HCT116 (cell line): ENCODE measurements around the gene SLC24A3. TPM values are rescaled to one million over a fixed set of nuclear protein-coding genes. Genes with fewer than 3 reads are reported as not detected.

Experiments used
- ATAC-seq: fragments of 200-7000 bp; cut with Tn5 transposase; 2 replicates; pipeline ENCODE4 v1.9.1; 2020; ENCODE audit warnings: mild to moderate bottlenecking, moderate library complexity
- BruUV-seq: library from RNA; stranded (reverse); fragments of 400-500 nt; replicated peaks from 2 replicates; lab custom pipeline; 2021; lab: Mats Ljungman, UMichigan
- CTCF ChIA-PET: fragments of 300-600 bp; sonication (Branson Sonifier 250); formaldehyde crosslinking; loops from one replicate; lab custom pipeline; 2021; ENCODE audit warnings: antibody characterized with exemption; lab: Charles Lee
- POLR2A ChIA-PET: fragments of 300-600, 350-600 bp; sonication (Branson Sonifier 250); formaldehyde crosslinking; loops from one replicate; lab custom pipeline; 2021; ENCODE audit warnings: antibody characterized with exemption; lab: Charles Lee
- RAD21 ChIA-PET, 2 experiments: fragments of 300-600 bp; sonication (Branson Sonifier 250); formaldehyde crosslinking; loops; one replicate each; lab custom pipeline; 2023; ENCODE audit warnings: low total read pairs in 2 of 2; ENCODE audit not compliant: uncharacterized antibody in 2 of 2, unreplicated experiment in 2 of 2, low non-redundant PET in 1 of 2; lab: Charles Lee
- DNase-seq: peaks from one replicate; pipeline ENCODE4 v3.0.0-alpha.2; 2010; ENCODE audit warnings: low read depth, low spot score
- H2AFZ ChIP-seq: fragments of 200-600 bp; shearing (Covaris generic), sonication (generic); 2 replicates; pipeline ENCODE4 v1.6.1; 2017; ENCODE audit warnings: low read depth, mixed run types, mixed read lengths, antibody characterized with exemption, low read length; ENCODE audit not compliant: poor library complexity, severe bottlenecking
- H3K27ac ChIP-seq: 2 replicates; pipeline ENCODE4 v1.5.1; 2012; ENCODE audit warnings: low read depth, low read length
- H3K27me3 ChIP-seq: fragments of 200-600 bp; sonication (generic); 2 replicates; pipeline ENCODE4 v1.6.1; 2016; ENCODE audit warnings: mixed run types, low read length, mixed read lengths; ENCODE audit not compliant: insufficient read depth
- H3K36me3 ChIP-seq, 2 experiments: fragments of 200-500 bp in 1 of 2; fragments of 200-600 bp in 1 of 2; sonication (Bioruptor generic) in 1 of 2; sonication (generic) in 1 of 2; 2 replicates each; pipeline versions ENCODE4 v1.5.1 to v1.6.1; 2014 to 2016; ENCODE audit warnings: low read length in 2 of 2, inconsistent platforms in 1 of 2, mixed read lengths in 1 of 2, mixed run types in 1 of 2; ENCODE audit not compliant: insufficient read depth in 2 of 2, control insufficient read depth in 1 of 2
- H3K4me1 ChIP-seq, 2 experiments: fragments of 200-600 bp in 1 of 2; sonication (generic) in 1 of 2; 2 replicates each; pipeline versions ENCODE4 v1.5.1 to v1.6.1; 2012 to 2017; ENCODE audit warnings: low read length in 2 of 2, inconsistent platforms in 1 of 2, mild to moderate bottlenecking in 1 of 2, mixed read lengths in 1 of 2, mixed run types in 1 of 2, moderate library complexity in 1 of 2; ENCODE audit not compliant: insufficient read depth in 2 of 2, control insufficient read depth in 1 of 2
- H3K4me2 ChIP-seq: fragments of 200-600 bp; sonication (generic); 2 replicates; pipeline ENCODE4 v1.6.1; 2017; ENCODE audit warnings: mixed run types, low read length, mixed read lengths
- H3K4me3 ChIP-seq, 2 experiments: fragments of 200-600 bp in 1 of 2; sonication (generic) in 1 of 2; replicated peaks in 1 of 2; 2 replicates each; pipeline ENCODE4 v1.5.1; 2011 to 2016; ENCODE audit warnings: low read length in 2 of 2, control low read depth in 1 of 2, low read depth in 1 of 2, mild to moderate bottlenecking in 1 of 2, mixed read lengths in 1 of 2, mixed run types in 1 of 2
- H3K79me2 ChIP-seq: fragments of 200-600 bp; sonication (generic); 2 replicates; pipeline ENCODE4 v1.6.1; 2017; ENCODE audit warnings: mild to moderate bottlenecking, mixed run types, low read length, moderate library complexity, mixed read lengths; ENCODE audit not compliant: insufficient read depth
- H3K9ac ChIP-seq: fragments of 200-600 bp; sonication (generic); 2 replicates; pipeline ENCODE4 v1.6.1; 2016; ENCODE audit warnings: low read length, mixed read lengths
- H3K9me2 ChIP-seq: fragments of 200-600 bp; sonication (generic), shearing (Covaris generic); 2 replicates; pipeline ENCODE4 v1.6.1; 2017; ENCODE audit warnings: mixed run types, mild to moderate bottlenecking, moderate library complexity; ENCODE audit not compliant: insufficient read depth
- H3K9me3 ChIP-seq, 2 experiments: fragments of 200-500 bp in 1 of 2; fragments of 200-600 bp in 1 of 2; sonication (Bioruptor generic) in 1 of 2; sonication (generic) in 1 of 2; 2 replicates each; pipeline ENCODE4 v1.6.1; 2014 to 2017; ENCODE audit warnings: low read length in 2 of 2, mixed read lengths in 2 of 2, inconsistent platforms in 1 of 2, low read depth in 1 of 2, mild to moderate bottlenecking in 1 of 2, mixed run types in 1 of 2, moderate library complexity in 1 of 2; ENCODE audit not compliant: control insufficient read depth in 1 of 2, insufficient read depth in 1 of 2
- H4K20me1 ChIP-seq: fragments of 200-600 bp; sonication (generic), shearing (Covaris generic); 2 replicates; pipeline ENCODE4 v1.6.1; 2017; ENCODE audit warnings: mixed run types, mild to moderate bottlenecking, moderate library complexity; ENCODE audit not compliant: insufficient read depth
- ATF3 ChIP-seq: IDR thresholded peaks from 2 replicates; pipeline ENCODE4 v1.6.1; 2012
- ELF1 ChIP-seq: IDR thresholded peaks from 2 replicates; pipeline ENCODE4 v1.6.1; 2012; ENCODE audit warnings: low read depth, borderline replicate concordance
- EZH2phosphoT487 ChIP-seq: fragments of 200-600 bp; IDR thresholded peaks from 2 replicates; pipeline ENCODE4 v1.6.1; 2018; ENCODE audit warnings: antibody characterized with exemption, borderline replicate concordance
- FOSL1 ChIP-seq: IDR thresholded peaks from 2 replicates; pipeline ENCODE4 v1.6.1; 2012; ENCODE audit warnings: low read depth
- JUND ChIP-seq: IDR thresholded peaks from 2 replicates; pipeline ENCODE4 v1.6.1; 2012
- POLR2A ChIP-seq: IDR thresholded peaks from 2 replicates; pipeline ENCODE4 v1.7.0; 2011; ENCODE audit warnings: borderline replicate concordance; ENCODE audit not compliant: insufficient read depth, insufficient read length; ENCODE audit errors: extremely low read depth
- RAD21 ChIP-seq: IDR thresholded peaks from 2 replicates; pipeline ENCODE4 v1.6.1; 2012; ENCODE audit warnings: low read depth, mild to moderate bottlenecking
- SIN3A ChIP-seq: IDR thresholded peaks from 2 replicates; pipeline ENCODE4 v1.6.1; 2012; ENCODE audit warnings: low read depth
- SP1 ChIP-seq: IDR thresholded peaks from 2 replicates; pipeline ENCODE4 v1.6.1; 2012; ENCODE audit warnings: low read depth
- TCF7L2 ChIP-seq: IDR thresholded peaks from 2 replicates; pipeline ENCODE4 v1.7.0; 2011; ENCODE audit warnings: borderline replicate concordance, inconsistent platforms; ENCODE audit not compliant: insufficient read depth, insufficient read length; ENCODE audit errors: extremely low read depth
- YY1 ChIP-seq: IDR thresholded peaks from 2 replicates; pipeline ENCODE4 v1.6.1; 2011; ENCODE audit warnings: low read length, low read depth, moderate library complexity, mild to moderate bottlenecking; ENCODE audit not compliant: insufficient replicate concordance; ENCODE audit errors: extremely low read depth
- intact Hi-C: fragments of 100-400 bp; cut with micrococcal nuclease; formaldehyde crosslinking; loops from 2 replicates; pipeline ENCODE4 v1.10.0; 2022
- total RNA-seq: library from RNA; stranded (reverse); gene quantifications from one replicate; pipeline ENCODE4 v1.2.1, GENCODE V29; 2021; ENCODE audit not compliant: unreplicated experiment

The SLC24A3 gene
- total RNA-seq, 1 experiment from 2014 or later, result not detected

GRCh38 chr20:19492687-19493336 is 280.4 kb downstream of the SLC24A3 start:
- Histone ChIP-seq H3K9me3 (no peaks in the 10 kb centered on the region), H3K9me2 (no peaks in the 10 kb centered on the region), H3K9ac (no peak overlapping the region), H3K79me2 (no peaks in the 10 kb centered on the region), H3K27me3 (no peaks in the 10 kb centered on the region)
- DNase-seq, result no peak
- TF ChIP-seq RAD21 (no peak), POLR2A (no peak), SP1 (no peak), ELF1 (no peak), ATF3 (no peak), FOSL1 (no peak), TCF7L2 (no peak)
- TF ChIP-seq, all 23 proteins: peak for 0
- H3K36me3 ChIP-seq, result no peaks in the 10 kb centered on the region
- H3K27ac ChIP-seq, result no peak overlapping the region
- intact Hi-C loops, result no loop called here
- H4K20me1 ChIP-seq, result no peaks in the 10 kb centered on the region
- CTCF ChIA-PET, result no interaction called here
- POLR2A ChIA-PET, result no interaction called here
- H3K4me3 ChIP-seq, result no peak overlapping the region
- no peak overlapping the region for H3K4me2 ChIP-seq
- no peak for ATAC-seq
- RAD21 ChIA-PET, result no interaction called here
- no TSS peak for BruUV-seq
- H2AFZ ChIP-seq, result no peak overlapping the region
- no peaks in the 10 kb centered on the region for H3K4me1 ChIP-seq

GRCh38 chr20:19493794-19494495 is 281.5 kb downstream of the SLC24A3 start:
- H3K4me3 ChIP-seq, result no peak overlapping the region
- ATAC-seq, result no peak
- ChIA-PET POLR2A (no interaction called here), CTCF (no interaction called here), RAD21 (no interaction called here)
- no peaks in the 10 kb centered on the region for H3K9me3 ChIP-seq
- H3K27me3 ChIP-seq, result no peaks in the 10 kb centered on the region
- no peaks in the 10 kb centered on the region for H3K79me2 ChIP-seq
- no TSS peak for BruUV-seq
- intact Hi-C loops, result no loop called here
- H2AFZ ChIP-seq, result no peak overlapping the region
- no peak overlapping the region for H3K4me2 ChIP-seq
- no peaks in the 10 kb centered on the region for H4K20me1 ChIP-seq
- no peaks in the 10 kb centered on the region for H3K36me3 ChIP-seq
- no peak overlapping the region for H3K9ac ChIP-seq
- no peak overlapping the region for H3K27ac ChIP-seq
- H3K9me2 ChIP-seq, result no peaks in the 10 kb centered on the region
- DNase-seq, result no peak
- no peaks in the 10 kb centered on the region for H3K4me1 ChIP-seq
- TF ChIP-seq SIN3A (no peak), TCF7L2 (no peak), POLR2A (no peak), EZH2phosphoT487 (no peak), JUND (no peak), YY1 (no peak), SP1 (no peak)
